Astrocyte (in vitro differentiated cells and primary cell): ENCODE results near the gene CAMK1D. TPM values are rescaled to one million over a fixed set of nuclear protein-coding genes. Genes with fewer than 3 reads are reported as not detected.
A peak's percentile ranks its signal among the peaks of the same experiment; 100 is the strongest.

Source experiments
- DNase-seq: peaks from one replicate; pipeline ENCODE4 v3.0.0-alpha.2; 2010; ENCODE audit warnings: low read depth
- FAIRE-seq: peaks from 2 replicates; lab custom pipeline; 2011; peaks lifted over from hg19 to GRCh38; lab: Jason Lieb, UNC
- H2AFZ ChIP-seq: 2 replicates; pipeline ENCODE4 v1.6.0; 2012; ENCODE audit warnings: low read depth, low read length, inconsistent platforms
- H3K27ac ChIP-seq: 2 replicates; pipeline ENCODE4 v1.5.1; 2011; ENCODE audit warnings: low read depth, low read length, inconsistent platforms
- H3K27me3 ChIP-seq: 2 replicates; pipeline ENCODE4 v1.6.0; 2011; ENCODE audit warnings: low read length, inconsistent platforms; ENCODE audit not compliant: insufficient read depth
- H3K36me3 ChIP-seq: 2 replicates; pipeline ENCODE4 v1.5.1; 2011; ENCODE audit warnings: low read length, inconsistent platforms; ENCODE audit not compliant: insufficient read depth
- H3K4me1 ChIP-seq: 2 replicates; pipeline ENCODE4 v1.5.1; 2011; ENCODE audit warnings: low read length, inconsistent platforms; ENCODE audit not compliant: insufficient read depth
- H3K4me2 ChIP-seq: 2 replicates; pipeline ENCODE4 v1.6.0; 2012; ENCODE audit warnings: low read length, inconsistent platforms
- H3K4me3 ChIP-seq: 2 replicates; pipeline ENCODE4 v1.5.1; 2011; ENCODE audit warnings: low read depth, mild to moderate bottlenecking, low read length, inconsistent platforms; ENCODE audit not compliant: insufficient read depth
- H3K79me2 ChIP-seq: 2 replicates; pipeline ENCODE4 v1.6.0; 2012; ENCODE audit warnings: mild to moderate bottlenecking, low read length, inconsistent platforms; ENCODE audit not compliant: insufficient read depth
- H3K9ac ChIP-seq: 2 replicates; pipeline ENCODE4 v1.6.0; 2012; ENCODE audit warnings: mild to moderate bottlenecking, low read length, inconsistent platforms
- H3K9me3 ChIP-seq: 2 replicates; pipeline ENCODE4 v1.5.1; 2012; ENCODE audit warnings: low read depth, mild to moderate bottlenecking, low read length, inconsistent platforms; ENCODE audit not compliant: insufficient read depth
- H4K20me1 ChIP-seq: 2 replicates; pipeline ENCODE4 v1.6.0; 2012; ENCODE audit warnings: low read length, inconsistent platforms; ENCODE audit not compliant: insufficient read depth
- H3K27ac Mint-ChIP-seq: one replicate; pipeline ENCODE4 v1.8.0; 2021; ENCODE audit warnings: mild to moderate bottlenecking, mixed read lengths; ENCODE audit not compliant: unreplicated experiment
- H3K27me3 Mint-ChIP-seq: one replicate; pipeline ENCODE4 v1.8.0; 2021; ENCODE audit warnings: low read depth, mixed read lengths; ENCODE audit not compliant: unreplicated experiment
- H3K36me3 Mint-ChIP-seq: one replicate; pipeline ENCODE4 v1.8.0; 2021; ENCODE audit warnings: low read depth, mixed read lengths; ENCODE audit not compliant: unreplicated experiment
- H3K4me1 Mint-ChIP-seq: one replicate; pipeline ENCODE4 v1.8.0; 2021; ENCODE audit warnings: low read depth, mixed read lengths; ENCODE audit not compliant: unreplicated experiment
- H3K4me3 Mint-ChIP-seq: one replicate; pipeline ENCODE4 v1.8.0; 2021; ENCODE audit warnings: mild to moderate bottlenecking, moderate library complexity, mixed read lengths; ENCODE audit not compliant: unreplicated experiment
- H3K9me3 Mint-ChIP-seq: one replicate; pipeline ENCODE4 v1.8.0; 2021; ENCODE audit warnings: mild to moderate bottlenecking, mixed read lengths; ENCODE audit not compliant: unreplicated experiment
- CTCF ChIP-seq: IDR thresholded peaks from 2 replicates; pipeline ENCODE4 v1.5.1; 2011; ENCODE audit warnings: low read depth, mild to moderate bottlenecking, inconsistent platforms, low read length, moderate library complexity; ENCODE audit not compliant: insufficient read depth
- EZH2 ChIP-seq: IDR thresholded peaks from 2 replicates; pipeline ENCODE4 v1.6.1; 2012; ENCODE audit warnings: mild to moderate bottlenecking, low read length, inconsistent platforms; ENCODE audit not compliant: insufficient read depth
- total RNA-seq: library from RNA; stranded (reverse); gene quantifications from 2 replicates; pipeline ENCODE4 v1.2.1, GENCODE V29; 2021

CAMK1D gene
- total RNA-seq, 1 donor from 2014 or later: 23.6 TPM

GRCh38 chr10:12768156-12769100 lies 419.1 kb downstream of the CAMK1D start:
- no peak for TF ChIP-seq EZH2
- no peak for TF ChIP-seq CTCF
- Histone ChIP-seq H3K9me3 (no peaks in the 10 kb centered on the region), H3K27ac (peak overlapping the region; percentile 87), H3K9ac (peak overlapping the region; percentile 76), H3K27me3 (no peaks in the 10 kb centered on the region), H2AFZ (peak overlapping the region; percentile 3), H3K79me2 (no peaks in the 10 kb centered on the region), H4K20me1 (no peaks in the 10 kb centered on the region), H3K4me1 (peaks cover 13% of the 10 kb centered on the region), H3K36me3 (no peaks in the 10 kb centered on the region), H3K4me3 (no peak overlapping the region), H3K4me2 (peak overlapping the region; percentile 83)
- DNase-seq (peak; percentile 70), FAIRE-seq (no peak)
- peak overlapping the region; percentile 94 for H3K27ac Mint-ChIP-seq
- peaks cover 9% of the 10 kb centered on the region for H3K36me3 Mint-ChIP-seq
- H3K9me3 Mint-ChIP-seq: peaks cover 4% of the 10 kb centered on the region
- peaks cover 3% of the 10 kb centered on the region for H3K27me3 Mint-ChIP-seq
- peaks cover 26% of the 10 kb centered on the region for H3K4me1 Mint-ChIP-seq
- H3K4me3 Mint-ChIP-seq: peak overlapping the region; percentile 63

- H3K9ac ChIP-seq: peak overlapping the region; percentile 76
- H2AFZ ChIP-seq: no peak overlapping the region
- H3K9me3 ChIP-seq: no peaks in the 10 kb centered on the region
- H3K4me1 ChIP-seq: peaks cover 13% of the 10 kb centered on the region
- Mint-ChIP-seq H3K9me3 (peaks cover 7% of the 10 kb centered on the region), H3K4me1 (peaks cover 29% of the 10 kb centered on the region), H3K36me3 (peaks cover 11% of the 10 kb centered on the region), H3K27me3 (peaks cover 3% of the 10 kb centered on the region), H3K4me3 (no peak overlapping the region), H3K27ac (peak overlapping the region; percentile 94)
- peaks cover 3% of the 10 kb centered on the region for H4K20me1 ChIP-seq
- no peak overlapping the region for H3K27ac ChIP-seq
- DNase-seq (no peak), FAIRE-seq (no peak)
- no peak overlapping the region for H3K4me2 ChIP-seq
- TF ChIP-seq EZH2 (no peak), CTCF (no peak)
- no peak overlapping the region for H3K4me3 ChIP-seq
- H3K27me3 ChIP-seq: no peaks in the 10 kb centered on the region
- no peaks in the 10 kb centered on the region for H3K79me2 ChIP-seq
- H3K36me3 ChIP-seq: no peaks in the 10 kb centered on the region
Observed at GRCh38 chr10:12769323-12770044, 420.1 kb downstream of the CAMK1D start.
